ENCODE measurements around the gene PRKAA2. TPM values are rescaled to one million over a fixed set of nuclear protein-coding genes. Genes with fewer than 3 reads are reported as not detected.

The PRKAA2 gene
- total and polyA plus RNA-seq, 2 of the 13 experiments (the other 11 are each of a cell fraction or from before 2014, with no cell fraction given) = 6.0 to 7.5 TPM

DNA sequence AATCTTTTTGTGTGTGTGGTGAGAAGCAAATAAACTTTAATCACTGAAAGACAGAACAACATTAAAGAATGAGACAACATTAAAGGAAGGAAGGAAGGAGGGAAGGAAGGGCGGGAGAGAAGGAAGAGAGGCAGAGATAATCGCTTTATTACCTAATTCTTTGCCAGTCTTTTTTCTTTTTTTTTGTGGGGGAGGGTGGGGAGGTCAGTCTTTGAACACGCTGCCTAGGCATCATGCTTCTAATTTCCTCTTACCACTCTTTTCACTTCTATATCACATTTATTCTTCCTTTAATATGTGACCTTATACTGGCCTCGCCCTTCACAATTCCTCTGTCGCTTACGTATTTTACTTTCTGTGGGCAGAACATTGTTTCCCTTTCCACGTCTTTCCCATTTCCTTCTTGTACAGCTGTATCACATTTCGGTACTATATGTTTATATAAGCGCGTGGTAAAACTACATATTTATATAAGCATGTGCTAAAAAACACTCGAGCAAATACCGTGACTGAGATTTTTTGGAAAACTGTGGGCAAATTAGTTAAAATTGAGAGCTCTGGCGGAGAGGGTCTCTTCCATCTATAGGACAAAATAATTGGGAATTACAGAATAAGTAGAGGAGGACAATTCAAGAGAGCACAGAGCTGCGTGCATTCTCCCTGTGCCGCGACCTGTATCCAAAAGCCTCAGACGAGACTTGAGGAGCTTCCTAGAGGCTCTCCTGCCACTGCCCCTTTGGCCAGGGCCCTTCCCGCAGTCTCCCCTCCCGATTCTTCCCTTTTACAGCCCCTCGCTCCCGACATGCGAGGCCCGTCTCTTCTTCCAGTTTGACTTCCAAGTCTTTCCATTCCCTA, 823 bp upstream of the PRKAA2 start:
- Histone ChIP-seq H2AFZ (ENCODE audit: low read length) (no peak overlapping the region), H3K36me3 (replicated peaks in 1 of 2; ENCODE audit: control insufficient read depth in 1 of 2, insufficient read depth in 2 of 2, low read length in 2 of 2) (no peaks in the 10 kb centered on the region), H3K4me1 (ENCODE audit: insufficient read depth, low read length) (peaks cover 46% of the 10 kb centered on the region), H4K20me1 (ENCODE audit: insufficient read depth, low read length) (no peaks in the 10 kb centered on the region; the same call in 1 of the 2 replicates), H3K9ac (ENCODE audit: insufficient read depth, low read depth, low read length) (peak overlapping the region; percentile 86), H3K27me3 (ENCODE audit: control insufficient read depth in 1 of 2, insufficient read depth in 2 of 2, low read length in 2 of 2) (no peaks in the 10 kb centered on the region; a peak in 1 of 5 replicates), H3K4me2 (ENCODE audit: low read depth, low read length) (peak overlapping the region; percentile 76), H3K9me3 (ENCODE audit: low read length) (no peaks in the 10 kb centered on the region), H3K27ac (ENCODE audit: extremely low read length, insufficient read depth, low read length) (peak overlapping the region; percentile 78), H3K79me2 (ENCODE audit: insufficient read depth, low read length) (peaks cover 39% of the 10 kb centered on the region), H3K4me3 (replicated peaks in 1 of 3; ENCODE audit: insufficient read depth in 1 of 3, low read depth in 2 of 3, low read length in 3 of 3) (peak overlapping the region; percentile 69 to 87 (median 80))
- in situ Hi-C loops (cut with HindIII; ENCODE audit: extremely low pct_ligation_motif_present, low pct_unique_long_range_greater_than_20kb) = no loop called here
- TSS peak; percentile 87 for BruUV-seq (replicated peaks)
- WGBS (ENCODE audit: low lambda C conversion rate) = 3% methylated on average over 23 of the region's 23 CpGs
- DNase-seq (ENCODE audit: low spot score) = peak; percentile 3
- ChIA-PET POLR2A (interaction anchor here (0.7 to 2.3 kb wide), 3 partner anchors 20 to 67 kb away, joined by 3 to 18 read pairs (median 4); no protein-coding TSS in a partner anchor), CTCF (ENCODE audit: low intra/inter-chr PET ratio, low total read pairs) (interaction anchor here (1.3 kb wide), 1 partner anchor 65 kb away, joined by 3 read pairs; no protein-coding TSS in a partner anchor)
- ATAC-seq = peak; percentile 51
- intact Hi-C loops (cut with micrococcal nuclease; ENCODE audit: unreplicated experiment) = no loop called here
- FAIRE-seq = no peak
- no peak for TF ChIP-seq ZNF33B (CRISPR knock-in tag; IDR thresholded peaks at IDR 0.05)
- TF ChIP-seq, protein P1, sequence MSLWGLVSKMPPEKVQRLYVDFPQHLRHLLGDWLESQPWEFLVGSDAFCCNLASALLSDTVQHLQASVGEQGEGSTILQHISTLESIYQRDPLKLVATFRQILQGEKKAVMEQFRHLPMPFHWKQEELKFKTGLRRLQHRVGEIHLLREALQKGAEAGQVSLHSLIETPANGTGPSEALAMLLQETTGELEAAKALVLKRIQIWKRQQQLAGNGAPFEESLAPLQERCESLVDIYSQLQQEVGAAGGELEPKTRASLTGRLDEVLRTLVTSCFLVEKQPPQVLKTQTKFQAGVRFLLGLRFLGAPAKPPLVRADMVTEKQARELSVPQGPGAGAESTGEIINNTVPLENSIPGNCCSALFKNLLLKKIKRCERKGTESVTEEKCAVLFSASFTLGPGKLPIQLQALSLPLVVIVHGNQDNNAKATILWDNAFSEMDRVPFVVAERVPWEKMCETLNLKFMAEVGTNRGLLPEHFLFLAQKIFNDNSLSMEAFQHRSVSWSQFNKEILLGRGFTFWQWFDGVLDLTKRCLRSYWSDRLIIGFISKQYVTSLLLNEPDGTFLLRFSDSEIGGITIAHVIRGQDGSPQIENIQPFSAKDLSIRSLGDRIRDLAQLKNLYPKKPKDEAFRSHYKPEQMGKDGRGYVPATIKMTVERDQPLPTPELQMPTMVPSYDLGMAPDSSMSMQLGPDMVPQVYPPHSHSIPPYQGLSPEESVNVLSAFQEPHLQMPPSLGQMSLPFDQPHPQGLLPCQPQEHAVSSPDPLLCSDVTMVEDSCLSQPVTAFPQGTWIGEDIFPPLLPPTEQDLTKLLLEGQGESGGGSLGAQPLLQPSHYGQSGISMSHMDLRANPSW (CRISPR knock-in tag; IDR thresholded peaks at IDR 0.05; ENCODE audit: borderline replicate concordance) = no peak
- TF ChIP-seq KDM1A (CRISPR knock-in tag; IDR thresholded peaks at IDR 0.05) = no peak
- TF ChIP-seq, protein P2, sequence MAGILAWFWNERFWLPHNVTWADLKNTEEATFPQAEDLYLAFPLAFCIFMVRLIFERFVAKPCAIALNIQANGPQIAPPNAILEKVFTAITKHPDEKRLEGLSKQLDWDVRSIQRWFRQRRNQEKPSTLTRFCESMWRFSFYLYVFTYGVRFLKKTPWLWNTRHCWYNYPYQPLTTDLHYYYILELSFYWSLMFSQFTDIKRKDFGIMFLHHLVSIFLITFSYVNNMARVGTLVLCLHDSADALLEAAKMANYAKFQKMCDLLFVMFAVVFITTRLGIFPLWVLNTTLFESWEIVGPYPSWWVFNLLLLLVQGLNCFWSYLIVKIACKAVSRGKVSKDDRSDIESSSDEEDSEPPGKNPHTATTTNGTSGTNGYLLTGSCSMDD (CRISPR knock-in tag; IDR thresholded peaks at IDR 0.05) = no peak
- TF ChIP-seq, protein P3, sequence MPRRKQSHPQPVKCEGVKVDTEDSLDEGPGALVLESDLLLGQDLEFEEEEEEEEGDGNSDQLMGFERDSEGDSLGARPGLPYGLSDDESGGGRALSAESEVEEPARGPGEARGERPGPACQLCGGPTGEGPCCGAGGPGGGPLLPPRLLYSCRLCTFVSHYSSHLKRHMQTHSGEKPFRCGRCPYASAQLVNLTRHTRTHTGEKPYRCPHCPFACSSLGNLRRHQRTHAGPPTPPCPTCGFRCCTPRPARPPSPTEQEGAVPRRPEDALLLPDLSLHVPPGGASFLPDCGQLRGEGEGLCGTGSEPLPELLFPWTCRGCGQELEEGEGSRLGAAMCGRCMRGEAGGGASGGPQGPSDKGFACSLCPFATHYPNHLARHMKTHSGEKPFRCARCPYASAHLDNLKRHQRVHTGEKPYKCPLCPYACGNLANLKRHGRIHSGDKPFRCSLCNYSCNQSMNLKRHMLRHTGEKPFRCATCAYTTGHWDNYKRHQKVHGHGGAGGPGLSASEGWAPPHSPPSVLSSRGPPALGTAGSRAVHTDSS (CRISPR knock-in tag; conservative IDR thresholded peaks at IDR 0.05) = no peak
- no peak for TF ChIP-seq CENPT (CRISPR knock-in tag; IDR thresholded peaks at IDR 0.05; ENCODE audit: low read depth)
- no peak for TF ChIP-seq ZNF564 (CRISPR knock-in tag; IDR thresholded peaks at IDR 0.05)
- TF ChIP-seq ZNF274 (CRISPR knock-in tag; IDR thresholded peaks at IDR 0.05) = no peak
- no peak for TF ChIP-seq NFATC3 (CRISPR knock-in tag; IDR thresholded peaks at IDR 0.05)
- no peak for TF ChIP-seq TAF1 (CRISPR knock-in tag; IDR thresholded peaks at IDR 0.05)
- no peak for TF ChIP-seq NR2F1 (CRISPR knock-in tag; IDR thresholded peaks at IDR 0.05)
- TF ChIP-seq MAFF (IDR thresholded peaks at IDR 0.05; ENCODE audit: low read depth, low read length) = no peak
- no peak for TF ChIP-seq ZNF766 (CRISPR knock-in tag; IDR thresholded peaks at IDR 0.05; ENCODE audit: borderline replicate concordance)
- no peak for TF ChIP-seq HOXA9 (CRISPR knock-in tag; IDR thresholded peaks at IDR 0.05; ENCODE audit: borderline replicate concordance)
- TF ChIP-seq, protein P4, sequence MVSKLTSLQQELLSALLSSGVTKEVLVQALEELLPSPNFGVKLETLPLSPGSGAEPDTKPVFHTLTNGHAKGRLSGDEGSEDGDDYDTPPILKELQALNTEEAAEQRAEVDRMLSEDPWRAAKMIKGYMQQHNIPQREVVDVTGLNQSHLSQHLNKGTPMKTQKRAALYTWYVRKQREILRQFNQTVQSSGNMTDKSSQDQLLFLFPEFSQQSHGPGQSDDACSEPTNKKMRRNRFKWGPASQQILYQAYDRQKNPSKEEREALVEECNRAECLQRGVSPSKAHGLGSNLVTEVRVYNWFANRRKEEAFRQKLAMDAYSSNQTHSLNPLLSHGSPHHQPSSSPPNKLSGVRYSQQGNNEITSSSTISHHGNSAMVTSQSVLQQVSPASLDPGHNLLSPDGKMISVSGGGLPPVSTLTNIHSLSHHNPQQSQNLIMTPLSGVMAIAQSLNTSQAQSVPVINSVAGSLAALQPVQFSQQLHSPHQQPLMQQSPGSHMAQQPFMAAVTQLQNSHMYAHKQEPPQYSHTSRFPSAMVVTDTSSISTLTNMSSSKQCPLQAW (CRISPR knock-in tag; IDR thresholded peaks at IDR 0.05) = no peak

All from HepG2 (cell line).